Brain microvascular endothelial cell (primary cell): Measurements from ENCODE around the gene WIPF1.

Experiments
- DNase-seq: peaks from one replicate; pipeline ENCODE4 v3.0.0-alpha.2; 2020
- H3K27ac ChIP-seq: fragments of 250-450 bp; sonication (Bioruptor Pico); 2 replicates; pipeline ENCODE4 v1.5.1; 2020; ENCODE audit warnings: mild to moderate bottlenecking, moderate library complexity
- H3K27me3 ChIP-seq: fragments of 250-450 bp; sonication (Bioruptor Pico); replicated peaks from 2 replicates; pipeline ENCODE4 v1.5.1; 2020; ENCODE audit warnings: mild to moderate bottlenecking
- H3K36me3 ChIP-seq: fragments of 250-450 bp; sonication (Bioruptor Pico); replicated peaks from 2 replicates; pipeline ENCODE4 v1.5.1; 2020; ENCODE audit warnings: mild to moderate bottlenecking
- H3K4me3 ChIP-seq: 2 replicates; pipeline ENCODE4 v1.5.1; 2011; ENCODE audit warnings: low read depth, mild to moderate bottlenecking, control low read depth, low read length, moderate library complexity
- in situ Hi-C: cut with HindIII; loops from 2 replicates; pipeline ENCODE4 v1.10.0; 2017; ENCODE audit warnings: low sequenced_read_pairs, low pct_ligation_motif_present
- TF ChIP-seq, protein P1 (sequence below): IDR thresholded peaks from 2 replicates; pipeline ENCODE4 v1.5.1; 2011; ENCODE audit warnings: low read depth, mild to moderate bottlenecking, moderate library complexity, low read length, control low read depth, inconsistent platforms; ENCODE audit errors: missing control alignments

The WIPF1 gene

DNA sequence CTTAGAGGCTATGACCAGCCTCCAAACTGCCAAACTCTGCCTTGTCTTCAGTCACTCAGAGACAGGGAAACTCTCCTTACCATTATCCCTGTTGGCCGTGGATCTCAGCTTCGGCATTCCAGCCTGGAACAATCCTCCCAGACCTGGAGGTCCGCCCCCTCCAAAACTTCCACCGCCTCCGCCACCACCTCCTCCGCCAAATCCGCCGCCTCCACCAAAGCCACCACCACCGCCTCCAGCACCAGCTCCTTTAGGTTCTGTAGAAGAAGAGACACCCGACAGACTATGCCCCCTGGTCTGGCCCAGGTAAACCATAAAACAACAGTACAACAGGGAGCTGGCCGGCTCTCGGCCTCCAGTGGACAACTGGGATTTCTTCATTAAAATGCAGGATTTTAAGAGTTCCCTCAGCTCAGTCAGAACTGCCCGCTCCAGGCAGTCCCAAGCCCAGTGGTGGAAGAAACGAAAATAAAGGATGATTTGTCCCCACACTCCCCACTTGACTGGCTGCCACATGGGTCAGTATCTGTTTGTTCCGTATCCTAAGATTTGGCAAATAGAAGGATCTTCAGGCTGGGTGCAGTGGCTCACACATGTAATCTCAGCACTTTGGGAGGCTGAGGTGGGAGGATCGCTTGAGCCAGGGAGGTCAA, 22.4 kb downstream of the WIPF1 start:
- no peak overlapping the region for H3K4me3 ChIP-seq
- H3K27me3 ChIP-seq = no peaks in the 10 kb centered on the region
- H3K36me3 ChIP-seq = peaks cover 10% of the 10 kb centered on the region
- no peak for DNase-seq
- TF ChIP-seq, protein P1, sequence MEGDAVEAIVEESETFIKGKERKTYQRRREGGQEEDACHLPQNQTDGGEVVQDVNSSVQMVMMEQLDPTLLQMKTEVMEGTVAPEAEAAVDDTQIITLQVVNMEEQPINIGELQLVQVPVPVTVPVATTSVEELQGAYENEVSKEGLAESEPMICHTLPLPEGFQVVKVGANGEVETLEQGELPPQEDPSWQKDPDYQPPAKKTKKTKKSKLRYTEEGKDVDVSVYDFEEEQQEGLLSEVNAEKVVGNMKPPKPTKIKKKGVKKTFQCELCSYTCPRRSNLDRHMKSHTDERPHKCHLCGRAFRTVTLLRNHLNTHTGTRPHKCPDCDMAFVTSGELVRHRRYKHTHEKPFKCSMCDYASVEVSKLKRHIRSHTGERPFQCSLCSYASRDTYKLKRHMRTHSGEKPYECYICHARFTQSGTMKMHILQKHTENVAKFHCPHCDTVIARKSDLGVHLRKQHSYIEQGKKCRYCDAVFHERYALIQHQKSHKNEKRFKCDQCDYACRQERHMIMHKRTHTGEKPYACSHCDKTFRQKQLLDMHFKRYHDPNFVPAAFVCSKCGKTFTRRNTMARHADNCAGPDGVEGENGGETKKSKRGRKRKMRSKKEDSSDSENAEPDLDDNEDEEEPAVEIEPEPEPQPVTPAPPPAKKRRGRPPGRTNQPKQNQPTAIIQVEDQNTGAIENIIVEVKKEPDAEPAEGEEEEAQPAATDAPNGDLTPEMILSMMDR = no peak
- in situ Hi-C loops = loop anchor here (25.0 kb wide), 1 partner anchor 112 kb away; no protein-coding TSS in a partner anchor
- H3K27ac ChIP-seq = no peak overlapping the region

DNA sequence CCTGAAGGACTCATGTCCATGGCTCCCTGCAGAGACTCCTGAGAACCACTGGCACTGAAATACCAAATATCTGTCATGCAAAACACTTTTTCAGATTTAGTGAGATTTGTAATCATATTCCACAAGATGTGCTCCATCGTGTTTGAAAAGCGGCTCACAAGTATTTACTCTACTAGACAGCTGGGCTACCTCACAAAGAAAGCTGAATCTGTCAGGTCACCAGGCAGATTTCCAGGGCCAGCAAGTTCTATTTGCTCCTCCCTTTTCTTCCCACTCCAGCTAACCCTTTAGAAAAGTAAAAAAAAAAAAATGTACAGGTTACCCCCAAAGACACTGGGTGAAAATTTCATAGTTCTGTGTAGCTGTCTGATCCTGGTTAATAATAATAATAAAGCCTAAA, 22.9 kb downstream of the WIPF1 start:
- peaks cover 9% of the 10 kb centered on the region for H3K36me3 ChIP-seq
- no peak overlapping the region for H3K27ac ChIP-seq

DNA sequence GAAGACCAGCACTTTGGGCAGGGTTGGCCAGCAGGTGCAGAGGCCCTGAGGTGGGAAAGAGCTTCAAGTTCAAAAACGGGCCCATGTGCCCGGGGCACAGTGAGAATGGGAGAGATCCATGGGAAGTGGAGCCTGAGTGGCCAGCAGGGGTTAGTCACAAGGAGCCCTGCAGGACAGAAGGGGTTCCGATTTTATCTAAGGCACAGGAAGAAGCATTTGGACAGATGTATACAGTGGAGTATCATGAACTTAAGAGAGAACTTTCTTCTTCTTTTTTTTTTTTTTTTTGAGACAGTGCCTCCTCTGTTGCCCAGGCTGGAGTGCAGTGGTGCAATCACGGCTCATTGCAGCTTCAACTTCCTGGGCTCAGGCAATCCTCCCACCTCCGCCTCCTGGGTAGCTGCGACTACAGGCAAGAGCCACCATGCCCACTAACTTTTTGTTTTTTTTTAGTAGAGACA, 24.0 kb downstream of the WIPF1 start:
- peaks cover 9% of the 10 kb centered on the region for H3K36me3 ChIP-seq
- H3K4me3 ChIP-seq = no peak overlapping the region
- no peak for DNase-seq
- TF ChIP-seq, protein P1 = no peak
- in situ Hi-C loops = no loop called here
- H3K27me3 ChIP-seq = no peaks in the 10 kb centered on the region
- no peak overlapping the region for H3K27ac ChIP-seq

More for the DNA sequence above, 22.9 kb downstream of the WIPF1 start:
- Histone ChIP-seq H3K27me3 (no peaks in the 10 kb centered on the region), H3K4me3 (no peak overlapping the region)
- TF ChIP-seq, protein P1 = no peak
- in situ Hi-C loops = loop anchor here (25.0 kb wide), 1 partner anchor 113 kb away; no protein-coding TSS in a partner anchor
- no peak for DNase-seq

DNA sequence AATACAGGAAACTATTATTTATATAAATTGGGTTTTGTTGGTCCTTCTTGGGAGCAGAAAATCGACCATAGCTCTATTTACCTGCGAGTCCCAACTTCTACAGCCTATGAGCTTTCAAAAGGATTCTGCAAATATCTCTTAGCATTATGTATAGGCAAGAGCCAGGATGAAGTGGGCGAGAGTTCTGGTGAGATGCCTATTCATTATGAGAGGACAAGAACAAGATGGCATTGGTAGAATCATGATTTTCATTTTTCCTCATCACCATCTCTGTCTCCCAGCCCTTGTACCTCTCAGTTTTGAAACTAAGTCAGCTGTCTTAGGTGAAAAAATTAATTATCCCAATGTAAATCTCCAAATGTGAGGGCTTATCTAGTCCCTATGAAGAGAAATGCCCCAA, 25.0 kb downstream of the WIPF1 start:
- DNase-seq = no peak
- H3K27me3 ChIP-seq = no peaks in the 10 kb centered on the region
- TF ChIP-seq, protein P1 = no peak
- in situ Hi-C loops = no loop called here
- no peak overlapping the region for H3K27ac ChIP-seq
- H3K36me3 ChIP-seq = peaks cover 9% of the 10 kb centered on the region
- H3K4me3 ChIP-seq = no peak overlapping the region

DNA sequence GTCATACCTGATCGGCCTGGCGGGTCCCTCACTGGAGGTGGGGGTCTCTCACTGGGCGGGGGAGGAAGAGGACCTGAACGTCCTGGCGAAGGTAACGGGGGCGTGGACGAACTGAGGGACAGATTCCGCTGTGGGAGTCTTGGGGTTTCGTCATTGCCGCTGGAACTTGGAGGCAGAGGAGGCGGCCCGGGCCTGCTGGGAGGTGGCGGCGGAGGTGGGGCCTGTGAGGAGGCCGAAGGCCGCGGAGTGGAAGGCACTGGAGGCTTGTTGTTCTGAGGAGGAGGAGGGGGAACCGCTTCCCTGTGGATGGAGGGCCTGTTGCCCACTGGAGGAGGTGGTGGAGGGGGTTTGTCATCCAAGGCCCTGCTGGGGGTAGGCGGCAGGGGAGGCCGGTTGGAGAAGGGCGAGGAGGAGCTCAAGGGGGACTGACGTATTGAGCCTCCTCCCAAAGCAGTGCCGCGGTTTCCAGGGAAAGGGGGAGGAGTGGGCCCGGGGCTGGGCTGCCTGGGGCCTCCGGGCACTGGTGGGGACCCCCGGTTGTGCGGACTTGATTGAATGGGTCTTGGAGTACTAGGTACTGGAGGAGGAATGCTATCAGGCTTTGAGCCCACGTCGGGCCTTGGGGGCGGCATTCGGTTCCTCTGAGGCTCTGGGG, 25.8 kb downstream of the WIPF1 start:
- peaks cover 9% of the 10 kb centered on the region for H3K36me3 ChIP-seq
- in situ Hi-C loops = no loop called here

More for the DNA sequence above, 25.8 kb downstream of the WIPF1 start:
- TF ChIP-seq, protein P1 = no peak
- no peak overlapping the region for H3K4me3 ChIP-seq
- H3K27ac ChIP-seq = no peak overlapping the region
- no peak for DNase-seq
- no peaks in the 10 kb centered on the region for H3K27me3 ChIP-seq
